Natural killer cell (primary cell): ENCODE results near the gene MYH6. TPM values are rescaled to one million over a fixed set of nuclear protein-coding genes. Genes with fewer than 3 reads are reported as not detected.

ENCODE experiments used
- ATAC-seq, 3 donors: fragments of 150-1000 bp in 2 of 3; fragments of 200-7000 bp in 1 of 3; cut with Tn5 transposase; 1 replicate in 1 of 3; 2 replicates in 2 of 3; pipeline ENCODE4 v1.10.0; 2021; ENCODE audit warnings: mild to moderate bottlenecking in 2 of 3, moderate library complexity in 2 of 3
- DNase-seq, 2 donors: peaks; one replicate each; pipeline versions ENCODE4 v3.0.0 to v3.0.0-alpha.2; 2013 to 2021; ENCODE audit warnings: mixed read lengths in 1 of 2
- H3K27ac ChIP-seq: one replicate; pipeline ENCODE4 v1.5.1; 2013; ENCODE audit warnings: mild to moderate bottlenecking, low read length
- H3K27me3 ChIP-seq: one replicate; pipeline ENCODE4 v1.6.1; 2013; ENCODE audit warnings: low read length; ENCODE audit not compliant: control insufficient read depth, insufficient read depth
- H3K36me3 ChIP-seq: one replicate; pipeline ENCODE4 v1.6.1; 2013; ENCODE audit warnings: low read length; ENCODE audit not compliant: control insufficient read depth, insufficient read depth
- H3K4me1 ChIP-seq: one replicate; pipeline ENCODE4 v1.6.1; 2013; ENCODE audit warnings: low read length; ENCODE audit not compliant: control insufficient read depth, insufficient read depth
- H3K4me3 ChIP-seq: one replicate; pipeline ENCODE4 v1.5.1; 2013; ENCODE audit warnings: low read length
- H3K9me3 ChIP-seq: one replicate; pipeline ENCODE4 v1.6.1; 2013; ENCODE audit warnings: low read length; ENCODE audit not compliant: control insufficient read depth, insufficient read depth
- H3K27ac Mint-ChIP-seq, 2 donors: one replicate each; pipeline ENCODE4 v1.8.0; 2022; ENCODE audit warnings: mild to moderate bottlenecking in 2 of 2, mixed read lengths in 2 of 2, moderate library complexity in 1 of 2
- H3K27me3 Mint-ChIP-seq, 2 donors: one replicate each; pipeline ENCODE4 v1.8.0; 2022; ENCODE audit warnings: low read depth in 2 of 2, mixed read lengths in 2 of 2
- H3K36me3 Mint-ChIP-seq: one replicate; pipeline ENCODE4 v1.8.0; 2022; ENCODE audit warnings: mixed read lengths
- H3K4me1 Mint-ChIP-seq, 2 donors: one replicate each; pipeline ENCODE4 v1.8.0; 2022; ENCODE audit warnings: mixed read lengths in 2 of 2
- H3K4me3 Mint-ChIP-seq: one replicate; pipeline ENCODE4 v1.8.0; 2022; ENCODE audit warnings: mild to moderate bottlenecking, moderate library complexity, mixed read lengths
- H3K9me3 Mint-ChIP-seq, 2 donors: one replicate each; pipeline ENCODE4 v1.8.0; 2022; ENCODE audit warnings: mixed read lengths in 2 of 2
- WGBS: methylation state at CpG from one replicate; pipeline ENCODE4 v1.1.7; 2013; ENCODE audit warnings: missing lambda C conversion rate; ENCODE audit not compliant: insufficient coverage; 5-methylcytosine and 5-hydroxymethylcytosine counted together
- intact Hi-C: fragments of 100-400 bp; cut with micrococcal nuclease; formaldehyde crosslinking; loops from one replicate; pipeline ENCODE4 v1.14.2; 2022
- total RNA-seq, 4 donors: library from RNA; stranded (reverse); fragments of 120-200 nt in 1 of 4; gene quantifications; one replicate each; pipeline versions ENCODE4 v1.2.3 to v1.2.4, GENCODE V29; 2013 to 2022
- TF ChIP-seq, protein P1 (sequence below): fragments of 200-600 bp; IDR thresholded peaks from one replicate; pipeline ENCODE4 v1.8.0; 2022; ENCODE audit warnings: antibody characterized with exemption

MYH6 gene
- total RNA-seq, 3 donors from 2014 or later (not counting 1 experiment from before 2014, with no cell fraction given): not detected

- Histone ChIP-seq H3K36me3 (no peaks in the 10 kb centered on the region), H3K4me3 (no peak overlapping the region), H3K27me3 (peaks cover 5% of the 10 kb centered on the region), H3K27ac (no peak overlapping the region), H3K9me3 (no peaks in the 10 kb centered on the region), H3K4me1 (no peaks in the 10 kb centered on the region)
- ATAC-seq: no peak
- WGBS: 97% methylated on average over 4 of the region's 6 CpGs
- Mint-ChIP-seq H3K4me1 (no peaks in the 10 kb centered on the region), H3K27me3 (peaks cover 13 to 16% of the 10 kb centered on the region in 2 donors), H3K36me3 (no peaks in the 10 kb centered on the region), H3K4me3 (no peak overlapping the region), H3K27ac (no peak overlapping the region), H3K9me3 (no peaks in the 10 kb centered on the region)
- intact Hi-C loops: no loop called here
- no peak for DNase-seq
- TF ChIP-seq, protein P1, sequence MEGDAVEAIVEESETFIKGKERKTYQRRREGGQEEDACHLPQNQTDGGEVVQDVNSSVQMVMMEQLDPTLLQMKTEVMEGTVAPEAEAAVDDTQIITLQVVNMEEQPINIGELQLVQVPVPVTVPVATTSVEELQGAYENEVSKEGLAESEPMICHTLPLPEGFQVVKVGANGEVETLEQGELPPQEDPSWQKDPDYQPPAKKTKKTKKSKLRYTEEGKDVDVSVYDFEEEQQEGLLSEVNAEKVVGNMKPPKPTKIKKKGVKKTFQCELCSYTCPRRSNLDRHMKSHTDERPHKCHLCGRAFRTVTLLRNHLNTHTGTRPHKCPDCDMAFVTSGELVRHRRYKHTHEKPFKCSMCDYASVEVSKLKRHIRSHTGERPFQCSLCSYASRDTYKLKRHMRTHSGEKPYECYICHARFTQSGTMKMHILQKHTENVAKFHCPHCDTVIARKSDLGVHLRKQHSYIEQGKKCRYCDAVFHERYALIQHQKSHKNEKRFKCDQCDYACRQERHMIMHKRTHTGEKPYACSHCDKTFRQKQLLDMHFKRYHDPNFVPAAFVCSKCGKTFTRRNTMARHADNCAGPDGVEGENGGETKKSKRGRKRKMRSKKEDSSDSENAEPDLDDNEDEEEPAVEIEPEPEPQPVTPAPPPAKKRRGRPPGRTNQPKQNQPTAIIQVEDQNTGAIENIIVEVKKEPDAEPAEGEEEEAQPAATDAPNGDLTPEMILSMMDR: no peak
These were observed 46.3 kb downstream of the MYH6 start for GRCh38 chr14:23361763-23362162.

DNA sequence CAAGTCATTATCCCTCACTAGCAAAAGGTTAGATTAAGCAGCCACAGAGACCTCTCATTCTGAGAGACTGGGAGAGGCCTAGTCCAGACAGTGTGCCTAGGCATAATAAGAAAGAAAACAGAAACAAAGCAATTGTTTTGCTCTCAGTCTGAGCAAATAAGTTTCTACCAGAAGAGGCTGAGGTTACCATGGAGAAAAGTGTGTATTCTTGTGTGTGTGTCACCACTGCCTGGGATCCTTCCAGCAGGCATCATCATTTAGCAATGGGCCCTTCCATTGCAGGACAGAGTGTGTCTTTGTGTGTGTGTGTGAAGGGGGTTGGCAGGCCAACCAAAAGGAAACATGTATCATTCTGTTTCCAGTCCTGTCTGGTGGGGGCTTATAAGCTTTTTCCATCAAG, 46.8 kb downstream of the MYH6 start:
- H3K9me3 ChIP-seq: no peaks in the 10 kb centered on the region
- H3K4me1 ChIP-seq: no peaks in the 10 kb centered on the region
- peaks cover 5% of the 10 kb centered on the region for H3K27me3 ChIP-seq
- intact Hi-C loops: no loop called here
- Mint-ChIP-seq H3K4me1 (no peaks in the 10 kb centered on the region), H3K4me3 (no peak overlapping the region), H3K9me3 (no peaks in the 10 kb centered on the region), H3K27ac (no peak overlapping the region), H3K36me3 (no peaks in the 10 kb centered on the region), H3K27me3 (peaks cover 11 to 13% of the 10 kb centered on the region in 2 donors)
- H3K36me3 ChIP-seq: no peaks in the 10 kb centered on the region
- DNase-seq (no peak), ATAC-seq (no peak)
- H3K27ac ChIP-seq: no peak overlapping the region
- no peak overlapping the region for H3K4me3 ChIP-seq
- TF ChIP-seq, protein P1: no peak

DNA sequence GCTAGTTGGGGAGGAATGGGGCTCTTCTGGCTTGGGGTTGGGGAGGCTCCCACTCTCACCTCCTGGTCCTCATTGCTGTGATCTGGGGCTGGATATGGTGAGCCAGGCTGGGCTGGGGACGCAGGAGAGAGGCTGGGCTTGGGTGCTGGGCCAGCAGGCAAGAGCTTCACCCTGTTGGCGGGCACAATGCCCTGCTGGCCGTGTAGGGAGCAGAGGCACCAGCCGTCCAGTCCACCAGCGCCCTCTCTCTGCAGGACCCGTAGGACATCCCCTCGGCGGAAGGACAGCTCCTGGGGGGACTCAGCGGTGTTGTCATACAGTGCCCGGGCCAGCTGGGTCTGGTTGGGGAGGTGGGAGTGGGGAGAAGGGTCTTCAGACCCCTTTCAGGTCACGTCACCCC, 47.6 kb downstream of the MYH6 start:
- H3K4me1 Mint-ChIP-seq: no peaks in the 10 kb centered on the region
- Histone ChIP-seq H3K9me3 (no peaks in the 10 kb centered on the region), H3K36me3 (no peaks in the 10 kb centered on the region), H3K27me3 (peaks cover 5% of the 10 kb centered on the region), H3K4me1 (no peaks in the 10 kb centered on the region), H3K27ac (no peak overlapping the region), H3K4me3 (no peak overlapping the region)
- H3K4me3 Mint-ChIP-seq: no peak overlapping the region
- WGBS: 81% methylated on average over 11 of the region's 11 CpGs
- peaks cover 12 to 16% of the 10 kb centered on the region in 2 donors for H3K27me3 Mint-ChIP-seq
- intact Hi-C loops: no loop called here
- no peaks in the 10 kb centered on the region for H3K9me3 Mint-ChIP-seq
- DNase-seq: no peak
- H3K36me3 Mint-ChIP-seq: no peaks in the 10 kb centered on the region
- TF ChIP-seq, protein P1: no peak
- ATAC-seq: no peak
- H3K27ac Mint-ChIP-seq: no peak overlapping the region

GRCh38 chr14:23359722-23360447, 48.2 kb downstream of the MYH6 start:
- Histone ChIP-seq H3K36me3 (no peaks in the 10 kb centered on the region), H3K27me3 (peaks cover 5% of the 10 kb centered on the region), H3K4me1 (no peaks in the 10 kb centered on the region), H3K4me3 (no peak overlapping the region), H3K27ac (no peak overlapping the region), H3K9me3 (no peaks in the 10 kb centered on the region)
- 89% methylated on average over 22 of the region's 22 CpGs for WGBS
- Mint-ChIP-seq H3K4me1 (no peaks in the 10 kb centered on the region), H3K27me3 (peaks cover 17 to 19% of the 10 kb centered on the region in 2 donors), H3K4me3 (no peak overlapping the region), H3K27ac (no peak overlapping the region), H3K9me3 (no peaks in the 10 kb centered on the region), H3K36me3 (no peaks in the 10 kb centered on the region)
- DNase-seq (no peak), ATAC-seq (no peak)
- TF ChIP-seq, protein P1: no peak
- intact Hi-C loops: no loop called here
